OCI-LY1 (cell line): ENCODE results near the gene ACE.

Experiments
- H2AFZ ChIP-seq: fragments of 200-600 bp; sonication (generic), shearing (Covaris generic); 2 replicates; pipeline ENCODE4 v1.6.0; 2014; ENCODE audit warnings: antibody characterized with exemption, mild to moderate bottlenecking, low read length
- H3F3A ChIP-seq: fragments of 200-600 bp; sonication (generic), shearing (Covaris generic); 2 replicates; pipeline ENCODE4 v1.6.0; 2014; ENCODE audit warnings: mild to moderate bottlenecking, antibody characterized with exemption, low read length, moderate library complexity; ENCODE audit not compliant: insufficient read depth
- H3K27ac ChIP-seq: fragments of 200-600 bp; sonication (generic); 2 replicates; pipeline ENCODE4 v1.5.1; 2014; ENCODE audit warnings: low read length, mixed run types, mild to moderate bottlenecking, low read depth; ENCODE audit not compliant: poor library complexity, severe bottlenecking
- H3K27me3 ChIP-seq: fragments of 200-600 bp; sonication (generic); 2 replicates; pipeline ENCODE4 v1.6.0; 2014; ENCODE audit warnings: antibody characterized with exemption, mild to moderate bottlenecking, low read length, moderate library complexity; ENCODE audit not compliant: insufficient read depth
- H3K36me3 ChIP-seq: fragments of 200-600 bp; sonication (generic); 2 replicates; pipeline ENCODE4 v1.6.1; 2014; ENCODE audit warnings: mild to moderate bottlenecking, antibody characterized with exemption, low read length, moderate library complexity, mixed read lengths; ENCODE audit not compliant: insufficient read depth
- H3K4me1 ChIP-seq: fragments of 200-600 bp; sonication (generic); 2 replicates; pipeline ENCODE4 v1.5.1; 2014; ENCODE audit warnings: mild to moderate bottlenecking, low read length, moderate library complexity; ENCODE audit not compliant: insufficient read depth, severe bottlenecking
- H3K4me2 ChIP-seq: fragments of 200-600 bp; sonication (generic), shearing (Covaris generic); 2 replicates; pipeline ENCODE4 v1.6.1; 2014; ENCODE audit warnings: low read length
- H3K4me3 ChIP-seq: fragments of 200-600 bp; sonication (generic); 2 replicates; pipeline ENCODE4 v1.5.1; 2014; ENCODE audit warnings: low read length, low read depth, mild to moderate bottlenecking, mixed read lengths; ENCODE audit not compliant: poor library complexity, severe bottlenecking
- H3K79me2 ChIP-seq: fragments of 200-600 bp; shearing (Covaris generic); 2 replicates; pipeline ENCODE4 v1.6.1; 2016; ENCODE audit warnings: mixed run types, low read length, mixed read lengths; ENCODE audit not compliant: insufficient read depth
- H3K9ac ChIP-seq: fragments of 200-600 bp; sonication (generic), shearing (Covaris generic); 2 replicates; pipeline ENCODE4 v1.6.1; 2014; ENCODE audit warnings: mild to moderate bottlenecking, low read length, mixed read lengths
- H3K9me2 ChIP-seq: fragments of 200-600 bp; sonication (generic), shearing (Covaris generic); 2 replicates; pipeline ENCODE4 v1.6.1; 2014; ENCODE audit warnings: low read depth, mild to moderate bottlenecking, low read length, mixed read lengths
- H3K9me3 ChIP-seq: fragments of 200-600 bp; shearing (Covaris generic); 2 replicates; pipeline ENCODE4 v1.6.1; 2014; ENCODE audit warnings: low read length, mixed read lengths
- H4K20me1 ChIP-seq: fragments of 200-600 bp; sonication (generic), shearing (Covaris generic); 2 replicates; pipeline ENCODE4 v1.6.0; 2016; ENCODE audit warnings: mild to moderate bottlenecking, low read length; ENCODE audit not compliant: insufficient read depth
- CTCF ChIP-seq: fragments of 200-600 bp; sonication (generic), shearing (Covaris generic); IDR thresholded peaks from 2 replicates; pipeline ENCODE4 v1.5.1; 2017; ENCODE audit warnings: mild to moderate bottlenecking, antibody characterized with exemption, low read length, moderate library complexity, mixed read lengths
- EZH2 ChIP-seq: fragments of 200-600 bp; sonication (generic), shearing (Covaris generic); IDR thresholded peaks from 2 replicates; pipeline ENCODE4 v1.8.0; 2017; ENCODE audit warnings: borderline replicate concordance, mixed run types, mild to moderate bottlenecking, antibody characterized with exemption, low read length, moderate library complexity, mixed read lengths

The ACE gene

GRCh38 chr17:63450551-63450950 lies 26.3 kb upstream of the ACE start:
- TF ChIP-seq CTCF (no peak), EZH2 (no peak)

GRCh38 chr17:63451150-63451549 lies 25.7 kb upstream of the ACE start:
- Histone ChIP-seq H3K4me1 (peaks cover 9% of the 10 kb centered on the region), H3K79me2 (no peaks in the 10 kb centered on the region), H3K9me2 (no peaks in the 10 kb centered on the region), H2AFZ (no peak overlapping the region), H3K9me3 (no peaks in the 10 kb centered on the region), H4K20me1 (no peaks in the 10 kb centered on the region), H3K4me2 (no peak overlapping the region), H3K27me3 (no peaks in the 10 kb centered on the region), H3K9ac (no peak overlapping the region), H3K4me3 (no peak overlapping the region), H3F3A (no peaks in the 10 kb centered on the region), H3K27ac (no peak overlapping the region), H3K36me3 (no peaks in the 10 kb centered on the region)
- TF ChIP-seq CTCF (no peak), EZH2 (no peak)

More at GRCh38 chr17:63450551-63450950, 26.3 kb upstream of the ACE start:
- Histone ChIP-seq H3K27me3 (no peaks in the 10 kb centered on the region), H3K9me3 (no peaks in the 10 kb centered on the region), H3K4me3 (no peak overlapping the region), H3K9me2 (no peaks in the 10 kb centered on the region), H3K27ac (no peak overlapping the region), H3K4me1 (peaks cover 13% of the 10 kb centered on the region), H3K36me3 (no peaks in the 10 kb centered on the region), H3K79me2 (no peaks in the 10 kb centered on the region), H3K4me2 (no peak overlapping the region), H2AFZ (no peak overlapping the region), H4K20me1 (no peaks in the 10 kb centered on the region), H3K9ac (no peak overlapping the region), H3F3A (no peaks in the 10 kb centered on the region)

GRCh38 chr17:63452046-63452961 lies 24.6 kb upstream of the ACE start:
- Histone ChIP-seq H3K9ac (no peak overlapping the region), H3K36me3 (no peaks in the 10 kb centered on the region), H3K4me1 (no peaks in the 10 kb centered on the region), H3F3A (no peaks in the 10 kb centered on the region), H3K79me2 (no peaks in the 10 kb centered on the region), H3K9me2 (no peaks in the 10 kb centered on the region), H3K9me3 (no peaks in the 10 kb centered on the region), H3K27me3 (no peaks in the 10 kb centered on the region), H2AFZ (no peak overlapping the region), H3K27ac (no peak overlapping the region), H3K4me3 (no peak overlapping the region), H3K4me2 (no peak overlapping the region), H4K20me1 (no peaks in the 10 kb centered on the region)
- TF ChIP-seq CTCF, result no peak
- TF ChIP-seq EZH2, result no peak
